Iris pigment epithelial cell (primary cell): ENCODE results near the gene CLASP2.
"Not testable (repeated sequence)": the region's sequence is repeated elsewhere in the genome, so short reads cannot be mapped to it uniquely, and the experiment has no call there.

Experiments
- DNase-seq: peaks from one replicate; pipeline ENCODE4 v3.0.0-alpha.2; 2011; ENCODE audit warnings: low read depth

CLASP2 gene

DNA sequence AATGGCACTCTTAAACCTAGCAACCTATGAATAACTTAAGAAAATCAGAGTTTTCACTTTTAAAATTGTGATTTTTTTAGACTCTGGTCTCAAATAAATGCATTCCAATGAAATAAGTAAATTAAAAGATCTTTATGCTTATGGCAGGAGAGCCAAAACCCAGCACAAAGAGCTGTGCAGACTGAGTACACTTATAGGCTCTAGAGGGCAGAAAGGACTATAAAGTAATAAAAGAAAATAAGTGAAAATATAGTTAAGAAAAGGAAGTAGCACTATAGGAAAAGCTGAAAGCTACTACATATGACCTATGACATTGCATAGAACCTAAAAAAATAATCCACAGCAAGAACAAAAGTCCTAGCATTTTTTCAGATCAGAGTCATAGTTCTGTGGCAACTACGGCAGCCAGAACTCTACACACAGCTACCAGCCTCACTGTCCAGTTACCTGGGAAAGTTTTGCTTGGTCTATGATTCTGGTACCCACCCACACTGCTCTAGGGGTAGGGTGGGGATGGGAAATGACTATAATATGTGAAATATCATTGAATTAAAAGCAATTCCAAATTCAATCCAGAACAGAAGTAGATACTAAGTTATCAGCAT lies 30.5 kb downstream of the CLASP2 start:
- peak; percentile 73 for DNase-seq

GRCh38 chr3:33682770-33683169 lies 35.3 kb downstream of the CLASP2 start:
- no peak for DNase-seq

- DNase-seq = no peak
Observed at GRCh38 chr3:33681667-33682066, 36.4 kb downstream of the CLASP2 start.

- no peak for DNase-seq
Observed at GRCh38 chr3:33678073-33678472, 40.0 kb downstream of the CLASP2 start.

GRCh38 chr3:33673436-33673835 lies 44.6 kb downstream of the CLASP2 start:
- not testable (repeated sequence) for DNase-seq

- no peak for DNase-seq
Observed at GRCh38 chr3:33668618-33669017, 49.4 kb downstream of the CLASP2 start.

GRCh38 chr3:33665294-33665693 lies 52.8 kb downstream of the CLASP2 start:
- peak; percentile 52 for DNase-seq

DNA sequence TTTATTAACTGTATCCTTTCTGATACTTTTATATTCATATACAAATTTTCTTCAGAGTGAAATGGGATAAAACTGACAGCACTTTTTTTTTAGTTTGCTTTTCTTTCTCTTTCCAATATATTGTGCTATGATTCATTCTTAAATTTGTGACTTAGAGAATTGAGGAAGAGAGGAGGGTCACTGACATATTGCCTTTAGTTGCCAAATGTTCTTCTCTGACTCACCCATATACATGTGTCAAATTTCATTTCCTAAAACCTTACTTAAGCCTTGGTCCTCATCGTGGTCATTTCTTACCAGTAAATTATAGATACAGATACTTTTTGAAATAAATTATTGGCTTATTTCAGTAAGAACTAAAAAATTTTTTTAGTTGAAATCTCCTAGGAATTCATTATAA lies 53.9 kb downstream of the CLASP2 start:
- peak; percentile 90 for DNase-seq

DNA sequence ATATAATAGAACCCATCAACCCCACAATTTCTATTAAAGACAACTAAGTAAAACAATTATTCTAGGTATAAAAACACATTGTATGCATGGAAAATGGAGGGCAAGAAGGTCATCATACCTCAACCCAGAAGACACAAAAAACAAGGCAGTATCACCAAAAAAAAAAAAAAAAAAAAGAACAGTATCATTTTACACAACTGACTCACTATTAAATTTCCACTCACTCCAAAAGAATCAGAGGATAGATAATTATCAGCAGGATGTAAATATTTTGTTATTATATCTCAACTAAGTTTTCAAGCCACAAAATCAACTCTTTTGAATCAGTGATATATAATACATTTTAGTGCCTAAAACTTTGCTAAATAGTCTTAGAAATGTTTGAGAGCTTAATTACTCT lies 55.0 kb downstream of the CLASP2 start:
- DNase-seq = peak; percentile 10

GRCh38 chr3:33659856-33660434 lies 58.1 kb downstream of the CLASP2 start:
- DNase-seq = peak; percentile 4

GRCh38 chr3:33658991-33659848 lies 58.8 kb downstream of the CLASP2 start:
- peak; percentile 88 for DNase-seq

GRCh38 chr3:33658621-33658990 lies 59.4 kb downstream of the CLASP2 start:
- DNase-seq = no peak

GRCh38 chr3:33658039-33658438 lies 60.0 kb downstream of the CLASP2 start:
- no peak for DNase-seq

DNA sequence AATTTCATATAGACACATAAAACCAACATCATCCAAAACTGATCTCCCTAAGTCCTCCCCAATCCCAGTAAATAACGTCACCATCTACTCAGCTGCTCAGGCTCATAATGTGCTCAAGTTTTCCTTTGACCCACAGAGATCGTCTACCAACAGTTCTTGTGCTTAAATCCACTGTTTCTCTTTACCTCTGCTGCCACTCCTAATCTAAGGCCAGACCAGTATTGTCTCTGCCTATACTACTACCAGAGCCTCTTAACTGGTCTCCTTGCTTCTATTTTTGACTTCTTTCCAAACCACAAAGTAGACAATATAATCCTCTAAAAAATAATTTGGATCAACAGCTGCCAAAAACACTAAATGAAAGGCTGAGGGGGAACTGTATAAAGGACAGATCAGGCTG lies 65.3 kb downstream of the CLASP2 start:
- DNase-seq = no peak

GRCh38 chr3:33651101-33651500 lies 67.0 kb downstream of the CLASP2 start:
- not testable (repeated sequence) for DNase-seq

DNA sequence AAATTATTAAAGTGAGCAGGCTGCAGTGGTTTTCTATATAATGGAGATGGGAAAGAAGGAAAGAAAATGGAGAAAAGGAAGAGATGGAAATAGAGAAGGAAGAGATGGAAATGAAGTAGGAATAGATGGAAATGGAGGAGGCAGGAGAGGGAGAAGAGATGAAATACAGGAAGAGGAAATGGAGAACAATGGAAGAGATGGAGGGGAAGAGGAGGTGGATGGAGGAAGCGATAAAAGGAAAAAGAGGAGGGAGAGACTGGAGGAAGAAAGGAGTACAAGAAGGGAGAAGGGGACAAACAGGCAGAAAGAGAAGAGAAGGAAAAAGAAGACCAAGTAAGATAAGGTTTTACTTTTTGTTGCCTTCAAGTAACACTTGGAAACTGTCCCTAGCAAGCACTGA lies 67.6 kb downstream of the CLASP2 start:
- DNase-seq = no peak

GRCh38 chr3:33648793-33649192 lies 69.3 kb downstream of the CLASP2 start:
- DNase-seq = no peak

- DNase-seq = no peak
Observed at GRCh38 chr3:33646406-33646805, 71.6 kb downstream of the CLASP2 start.

GRCh38 chr3:33645060-33645647 lies 72.9 kb downstream of the CLASP2 start:
- peak; percentile 47 for DNase-seq

DNA sequence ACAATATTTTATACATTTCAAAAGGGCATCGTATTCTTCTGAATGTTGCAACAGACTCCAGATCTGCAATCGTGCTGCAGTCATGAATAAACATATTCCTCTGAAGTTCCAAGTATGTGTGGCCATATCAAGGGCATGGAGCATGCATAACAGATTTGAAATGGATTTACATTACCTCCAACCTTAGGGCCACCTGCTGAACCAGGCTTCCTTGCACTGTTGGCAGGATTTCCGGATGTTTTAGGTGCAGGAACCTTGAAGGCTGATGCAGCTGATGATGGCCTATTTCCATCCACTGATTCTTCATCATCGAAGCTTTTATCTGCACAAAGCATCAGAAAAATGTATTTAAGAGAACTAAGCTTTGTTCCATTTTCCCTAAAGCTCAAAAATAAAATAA lies 73.5 kb downstream of the CLASP2 start:
- no peak for DNase-seq

DNA sequence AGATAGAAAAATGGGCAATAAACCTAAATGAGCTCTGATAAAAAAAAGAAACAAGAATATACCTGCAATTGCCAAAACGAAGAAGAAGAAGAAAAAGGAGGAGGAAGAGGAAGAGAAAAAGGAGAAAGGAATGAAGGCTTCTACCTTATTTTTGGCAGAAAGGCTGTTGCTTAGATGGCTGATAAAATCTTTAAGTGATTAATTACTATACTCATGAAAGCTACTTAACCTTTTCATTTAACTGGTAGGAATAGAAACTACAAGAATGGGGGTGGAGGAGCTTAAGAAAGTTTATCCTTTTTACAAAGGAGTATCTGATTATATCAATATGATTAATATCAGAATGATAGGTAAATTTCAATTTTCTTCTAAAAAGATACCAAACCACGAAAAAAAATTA lies 75.2 kb downstream of the CLASP2 start:
- no peak for DNase-seq

- no peak for DNase-seq
Observed at GRCh38 chr3:33639889-33640288, 78.2 kb downstream of the CLASP2 start.

DNA sequence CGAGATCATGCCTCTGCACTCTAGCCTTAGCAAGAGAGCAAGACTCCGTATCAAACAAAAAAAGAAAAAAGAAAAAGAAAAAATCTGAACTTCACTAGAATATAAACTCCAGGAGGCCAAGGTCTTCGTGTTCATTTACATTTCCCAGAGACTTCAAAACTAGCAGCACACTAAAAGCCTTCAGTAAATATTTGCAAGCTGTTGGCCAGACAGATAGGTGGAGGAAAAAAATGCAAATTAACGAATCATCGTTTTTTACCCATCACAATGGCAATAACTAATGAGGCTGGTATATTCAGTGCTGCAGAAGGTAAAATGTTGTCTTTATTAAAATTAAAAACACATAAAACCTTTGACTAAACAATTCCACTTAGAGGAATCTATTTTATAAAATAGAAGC lies 80.6 kb downstream of the CLASP2 start:
- DNase-seq = no peak
